NB4 (cell line): ENCODE measurements around the gene TCEAL4.

Experiments used
- DNase-seq: peaks from one replicate; pipeline ENCODE4 v3.0.0; 2010; ENCODE audit warnings: low read depth
- H3K4me3 ChIP-seq: one replicate; pipeline ENCODE4 v1.5.1; 2011; ENCODE audit warnings: mild to moderate bottlenecking, low read depth, low read length, moderate library complexity
- MYC ChIP-seq: IDR thresholded peaks from 2 replicates; pipeline ENCODE4 v1.6.1; 2011; ENCODE audit warnings: low read depth, low read length
- POLR2A ChIP-seq: IDR thresholded peaks from 2 replicates; pipeline ENCODE4 v1.6.1; 2011; ENCODE audit warnings: mild to moderate bottlenecking; ENCODE audit not compliant: insufficient read length; ENCODE audit errors: extremely low read depth
- TF ChIP-seq, protein P1 (sequence below): IDR thresholded peaks from 2 replicates; pipeline ENCODE4 v1.6.1; 2011; ENCODE audit warnings: low read depth, low read length
- TF ChIP-seq, protein P2 (sequence below): IDR thresholded peaks from one replicate; pipeline ENCODE4 v1.5.1; 2012; ENCODE audit warnings: low read depth, low read length

Gene TCEAL4

DNA sequence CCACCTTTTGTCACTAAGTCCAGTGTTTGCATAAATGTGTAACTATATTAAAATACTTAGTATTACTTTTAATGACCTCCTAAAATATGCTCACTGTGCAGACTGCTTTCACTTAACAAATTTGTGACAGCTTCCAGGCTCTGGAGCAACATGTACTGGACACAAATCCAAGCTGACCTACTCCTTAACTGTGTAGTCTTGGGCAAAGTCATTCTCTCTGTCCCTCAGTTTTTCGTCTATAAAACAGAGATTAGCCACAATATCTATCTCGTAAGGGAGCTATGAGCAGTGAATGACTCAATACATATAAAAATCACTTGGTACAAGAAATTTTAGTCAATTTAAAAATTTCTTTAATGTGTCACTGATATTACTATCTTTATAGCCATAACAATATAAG lies 45.6 kb upstream of the TCEAL4 start:
- H3K4me3 ChIP-seq = no peak overlapping the region
- TF ChIP-seq, protein P1, sequence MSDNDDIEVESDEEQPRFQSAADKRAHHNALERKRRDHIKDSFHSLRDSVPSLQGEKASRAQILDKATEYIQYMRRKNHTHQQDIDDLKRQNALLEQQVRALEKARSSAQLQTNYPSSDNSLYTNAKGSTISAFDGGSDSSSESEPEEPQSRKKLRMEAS = no peak
- no peak for TF ChIP-seq POLR2A
- TF ChIP-seq, protein P2, sequence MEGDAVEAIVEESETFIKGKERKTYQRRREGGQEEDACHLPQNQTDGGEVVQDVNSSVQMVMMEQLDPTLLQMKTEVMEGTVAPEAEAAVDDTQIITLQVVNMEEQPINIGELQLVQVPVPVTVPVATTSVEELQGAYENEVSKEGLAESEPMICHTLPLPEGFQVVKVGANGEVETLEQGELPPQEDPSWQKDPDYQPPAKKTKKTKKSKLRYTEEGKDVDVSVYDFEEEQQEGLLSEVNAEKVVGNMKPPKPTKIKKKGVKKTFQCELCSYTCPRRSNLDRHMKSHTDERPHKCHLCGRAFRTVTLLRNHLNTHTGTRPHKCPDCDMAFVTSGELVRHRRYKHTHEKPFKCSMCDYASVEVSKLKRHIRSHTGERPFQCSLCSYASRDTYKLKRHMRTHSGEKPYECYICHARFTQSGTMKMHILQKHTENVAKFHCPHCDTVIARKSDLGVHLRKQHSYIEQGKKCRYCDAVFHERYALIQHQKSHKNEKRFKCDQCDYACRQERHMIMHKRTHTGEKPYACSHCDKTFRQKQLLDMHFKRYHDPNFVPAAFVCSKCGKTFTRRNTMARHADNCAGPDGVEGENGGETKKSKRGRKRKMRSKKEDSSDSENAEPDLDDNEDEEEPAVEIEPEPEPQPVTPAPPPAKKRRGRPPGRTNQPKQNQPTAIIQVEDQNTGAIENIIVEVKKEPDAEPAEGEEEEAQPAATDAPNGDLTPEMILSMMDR = no peak
- no peak for TF ChIP-seq MYC
- no peak for DNase-seq

DNA sequence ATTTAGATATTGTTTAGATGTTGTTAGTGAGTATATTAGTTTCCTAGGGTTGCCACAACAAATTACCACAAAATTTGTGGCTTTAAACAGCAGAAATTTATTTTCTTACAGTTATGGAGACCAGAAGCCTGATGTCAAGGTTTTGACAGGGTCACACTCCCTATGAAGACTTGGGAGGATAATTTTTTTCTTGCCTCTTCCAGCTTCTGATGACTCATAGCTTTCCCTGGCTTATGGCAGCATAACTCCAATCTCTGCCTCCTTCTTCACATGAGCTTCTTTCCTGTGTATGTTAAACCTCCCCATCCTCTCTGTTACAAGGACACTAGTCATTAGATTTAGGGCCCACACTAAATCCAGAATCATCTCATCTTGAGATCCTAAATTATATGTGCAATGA lies 45.2 kb upstream of the TCEAL4 start:
- TF ChIP-seq MYC (no peak), POLR2A (no peak)
- TF ChIP-seq, protein P2 = no peak
- TF ChIP-seq, protein P1 = no peak
- DNase-seq = no peak
- no peak overlapping the region for H3K4me3 ChIP-seq

DNA sequence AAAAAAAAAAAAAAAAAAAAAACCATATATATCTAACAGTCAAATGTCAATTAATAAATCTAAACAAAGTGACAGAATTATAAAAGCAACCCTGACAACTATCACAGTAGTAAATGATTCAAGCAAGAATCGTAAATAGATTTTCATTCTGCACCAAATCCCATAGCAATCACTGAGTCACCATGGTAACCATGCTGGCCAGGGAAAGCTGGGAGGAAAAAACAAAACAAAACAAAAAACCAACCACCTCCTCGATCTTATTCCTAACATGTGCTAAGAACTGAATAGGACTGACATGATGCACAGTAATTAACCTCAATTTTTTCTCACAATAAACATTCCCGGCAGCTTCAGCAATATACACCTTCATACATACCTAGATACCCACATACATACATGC lies 35.4 kb upstream of the TCEAL4 start:
- TF ChIP-seq, protein P2 = no peak
- TF ChIP-seq, protein P1 = no peak
- no peak for TF ChIP-seq MYC
- TF ChIP-seq POLR2A = no peak
- no peak overlapping the region for H3K4me3 ChIP-seq
- no peak for DNase-seq

DNA sequence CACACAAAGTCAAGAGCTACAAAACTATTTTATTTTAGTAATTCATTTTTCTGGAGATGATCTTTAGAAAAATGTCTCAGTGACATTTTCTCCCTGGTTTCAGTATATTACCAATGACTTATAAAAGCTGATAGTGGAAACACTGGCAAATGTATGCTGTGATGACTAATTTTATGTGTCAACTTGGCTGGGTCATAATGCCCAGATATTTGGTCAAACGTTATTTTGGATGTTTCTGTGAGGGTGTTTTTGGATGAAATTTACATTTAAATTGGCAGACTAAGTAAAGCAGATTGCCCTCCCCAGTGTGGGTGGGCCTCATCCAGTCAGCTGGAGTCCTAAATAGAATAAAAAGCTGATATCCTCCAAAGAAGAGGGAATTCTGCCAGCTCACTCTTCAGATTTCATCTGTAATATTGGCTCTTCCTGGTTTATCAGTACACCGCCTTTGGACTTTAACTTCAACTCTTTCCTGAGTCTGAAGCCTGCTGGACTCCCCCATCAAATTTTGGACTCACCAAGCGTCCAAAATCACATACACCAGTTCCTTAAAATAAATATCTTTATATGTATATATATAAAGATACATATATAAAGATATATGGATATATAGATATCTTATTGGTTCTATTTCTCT lies 34.8 kb upstream of the TCEAL4 start:
- TF ChIP-seq MYC (no peak), POLR2A (no peak)
- TF ChIP-seq, protein P1 = no peak
- TF ChIP-seq, protein P2 = no peak
- DNase-seq = no peak
- no peak overlapping the region for H3K4me3 ChIP-seq

DNA sequence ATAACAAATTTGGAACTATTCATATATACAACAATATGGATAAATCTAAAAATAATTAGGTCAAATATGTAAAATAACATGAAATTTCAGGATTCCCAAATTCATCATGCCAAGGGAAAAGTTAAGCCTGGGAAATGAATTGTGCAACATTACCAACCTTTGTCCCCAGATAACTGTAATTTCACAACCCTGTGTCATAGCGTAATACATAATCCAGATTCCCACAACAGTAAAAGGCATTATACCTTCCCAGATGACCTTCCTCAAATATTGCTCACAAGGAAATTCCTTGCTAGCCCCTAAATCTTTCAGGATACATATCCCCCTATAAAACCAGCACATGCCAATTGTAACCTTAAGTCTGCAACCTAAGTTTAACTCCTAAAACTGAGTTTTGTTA lies 33.1 kb upstream of the TCEAL4 start:
- TF ChIP-seq POLR2A = no peak
- TF ChIP-seq, protein P2 = no peak
- TF ChIP-seq, protein P1 = no peak
- no peak for TF ChIP-seq MYC
- no peak for DNase-seq

More for the DNA sequence above, 33.1 kb upstream of the TCEAL4 start:
- no peak overlapping the region for H3K4me3 ChIP-seq
